ENCODE data around the gene MICAL2.

The MICAL2 gene

DNA sequence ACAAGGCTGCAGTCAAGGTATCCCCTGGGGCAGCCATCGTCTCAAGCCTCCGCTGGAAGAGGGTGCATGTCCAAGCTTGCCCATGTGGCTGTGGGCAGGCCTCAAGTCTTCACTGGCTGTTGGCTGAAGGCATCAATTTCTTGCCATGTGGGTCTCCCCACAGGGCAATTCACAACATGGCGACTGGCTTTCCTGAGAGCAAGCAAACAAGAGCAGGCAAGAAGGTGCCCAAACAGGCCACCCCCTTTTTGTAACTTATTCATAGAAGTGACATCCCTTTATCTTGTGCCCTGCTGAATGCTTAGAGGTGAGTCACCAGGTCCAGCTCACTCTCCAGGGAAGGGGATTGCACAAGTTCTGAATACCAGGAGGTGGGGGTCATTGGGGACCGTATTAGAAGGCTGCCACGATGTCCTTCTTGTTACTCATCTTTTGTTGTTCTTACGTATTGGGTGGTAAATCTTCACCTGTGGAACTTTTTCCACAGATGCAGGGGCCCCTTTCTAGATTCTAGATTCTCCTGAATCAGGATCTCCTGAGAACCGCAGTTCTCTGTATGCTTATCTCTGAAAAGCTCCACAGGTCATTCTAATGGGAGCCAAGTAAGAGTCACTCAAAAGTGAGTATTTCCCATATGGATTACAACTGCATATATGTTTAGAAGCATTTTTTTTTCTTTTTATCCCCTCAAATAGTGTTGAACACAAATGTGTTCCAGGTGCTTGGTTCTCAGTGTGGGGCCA lies 44.2 kb upstream of the MICAL2 start:
- Histone ChIP-seq H3K36me3 (no peaks in the 10 kb centered on the region), H3K4me3 (ENCODE audit: low read depth, low read length) (no peak overlapping the region), H3K27me3 (ENCODE audit: insufficient read depth, low read depth, severe bottlenecking) (no peaks in the 10 kb centered on the region), H3K27ac (no peak overlapping the region), H3K9me3 (ENCODE audit: severe bottlenecking) (no peaks in the 10 kb centered on the region)
- TF ChIP-seq, protein P1, sequence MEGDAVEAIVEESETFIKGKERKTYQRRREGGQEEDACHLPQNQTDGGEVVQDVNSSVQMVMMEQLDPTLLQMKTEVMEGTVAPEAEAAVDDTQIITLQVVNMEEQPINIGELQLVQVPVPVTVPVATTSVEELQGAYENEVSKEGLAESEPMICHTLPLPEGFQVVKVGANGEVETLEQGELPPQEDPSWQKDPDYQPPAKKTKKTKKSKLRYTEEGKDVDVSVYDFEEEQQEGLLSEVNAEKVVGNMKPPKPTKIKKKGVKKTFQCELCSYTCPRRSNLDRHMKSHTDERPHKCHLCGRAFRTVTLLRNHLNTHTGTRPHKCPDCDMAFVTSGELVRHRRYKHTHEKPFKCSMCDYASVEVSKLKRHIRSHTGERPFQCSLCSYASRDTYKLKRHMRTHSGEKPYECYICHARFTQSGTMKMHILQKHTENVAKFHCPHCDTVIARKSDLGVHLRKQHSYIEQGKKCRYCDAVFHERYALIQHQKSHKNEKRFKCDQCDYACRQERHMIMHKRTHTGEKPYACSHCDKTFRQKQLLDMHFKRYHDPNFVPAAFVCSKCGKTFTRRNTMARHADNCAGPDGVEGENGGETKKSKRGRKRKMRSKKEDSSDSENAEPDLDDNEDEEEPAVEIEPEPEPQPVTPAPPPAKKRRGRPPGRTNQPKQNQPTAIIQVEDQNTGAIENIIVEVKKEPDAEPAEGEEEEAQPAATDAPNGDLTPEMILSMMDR (IDR thresholded peaks at IDR 0.05; ENCODE audit: low read depth, low read length), result no peak
- DNase-seq, result no peak

DNA sequence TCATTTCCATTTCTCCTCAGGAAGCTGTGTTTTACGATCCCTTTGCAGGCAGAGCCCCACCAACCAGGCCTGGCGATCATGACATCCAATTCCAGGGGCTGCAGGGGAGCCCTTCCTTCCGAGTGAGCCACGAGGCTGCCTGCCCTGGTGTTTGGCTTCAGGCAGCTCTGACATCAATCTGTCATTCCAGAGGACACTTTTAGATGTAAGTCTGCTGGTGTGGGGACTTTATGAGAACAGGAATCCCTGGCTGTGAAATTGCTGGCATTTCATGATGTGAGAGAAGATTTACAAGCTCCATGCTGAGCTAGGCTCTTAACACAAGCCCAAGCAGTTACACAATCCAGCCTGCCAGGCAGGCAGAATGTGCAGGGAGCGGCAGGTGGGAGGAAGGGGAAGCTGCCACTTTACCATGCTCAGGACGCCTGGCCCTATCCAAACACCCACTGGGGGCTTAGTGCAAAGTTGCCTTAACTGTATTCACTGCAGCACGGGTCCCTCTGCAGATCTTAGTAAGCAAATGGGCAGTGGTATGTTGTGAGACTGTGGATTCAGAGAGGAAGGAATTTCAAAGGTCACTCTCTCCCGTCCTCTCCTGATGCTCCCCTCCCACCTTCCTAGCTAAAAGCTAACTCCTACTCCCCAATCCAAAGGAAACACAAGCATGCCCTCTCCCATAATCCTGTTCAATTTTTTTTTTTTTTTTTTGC lies 43.4 kb upstream of the MICAL2 start:
- Histone ChIP-seq H3K9me3 (ENCODE audit: severe bottlenecking) (no peaks in the 10 kb centered on the region), H3K4me3 (ENCODE audit: low read depth, low read length) (no peak overlapping the region), H3K36me3 (no peaks in the 10 kb centered on the region), H3K27ac (no peak overlapping the region), H3K27me3 (ENCODE audit: insufficient read depth, low read depth, severe bottlenecking) (no peaks in the 10 kb centered on the region)
- TF ChIP-seq, protein P1 (IDR thresholded peaks at IDR 0.05; ENCODE audit: low read depth, low read length), result no peak
- DNase-seq, result no peak

DNA sequence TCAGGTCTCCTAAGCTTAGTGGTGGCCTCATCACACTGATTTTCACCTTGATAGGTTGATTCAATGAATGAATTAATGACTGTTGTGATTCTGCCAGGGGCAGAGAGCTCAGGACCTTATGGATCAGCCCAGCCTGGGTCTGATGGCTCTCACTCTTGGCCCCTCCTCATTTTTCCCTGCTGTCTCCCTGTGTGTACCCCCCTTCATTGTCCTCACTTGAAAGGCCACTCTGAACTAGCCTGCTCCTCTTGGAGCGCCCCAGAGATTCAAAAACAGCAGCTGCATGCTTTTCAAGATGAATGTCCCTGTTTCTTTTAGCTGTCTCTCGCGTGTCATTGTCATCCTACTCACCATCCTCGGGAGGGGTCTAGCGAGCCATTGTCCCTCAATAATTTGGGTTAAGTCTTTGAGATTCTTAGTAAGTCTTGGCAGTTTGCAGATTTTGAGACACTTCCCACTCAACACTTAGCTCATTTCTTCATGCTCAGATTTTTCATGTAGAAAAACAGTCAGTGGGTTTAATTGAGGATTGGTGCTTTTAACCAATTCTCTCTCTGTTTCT lies 42.5 kb upstream of the MICAL2 start:
- Histone ChIP-seq H3K27ac (no peak overlapping the region), H3K4me3 (ENCODE audit: low read depth, low read length) (no peak overlapping the region), H3K36me3 (no peaks in the 10 kb centered on the region), H3K9me3 (ENCODE audit: severe bottlenecking) (no peaks in the 10 kb centered on the region), H3K27me3 (ENCODE audit: insufficient read depth, low read depth, severe bottlenecking) (no peaks in the 10 kb centered on the region)
- DNase-seq, result no peak
- TF ChIP-seq, protein P1 (IDR thresholded peaks at IDR 0.05; ENCODE audit: low read depth, low read length), result no peak

DNA sequence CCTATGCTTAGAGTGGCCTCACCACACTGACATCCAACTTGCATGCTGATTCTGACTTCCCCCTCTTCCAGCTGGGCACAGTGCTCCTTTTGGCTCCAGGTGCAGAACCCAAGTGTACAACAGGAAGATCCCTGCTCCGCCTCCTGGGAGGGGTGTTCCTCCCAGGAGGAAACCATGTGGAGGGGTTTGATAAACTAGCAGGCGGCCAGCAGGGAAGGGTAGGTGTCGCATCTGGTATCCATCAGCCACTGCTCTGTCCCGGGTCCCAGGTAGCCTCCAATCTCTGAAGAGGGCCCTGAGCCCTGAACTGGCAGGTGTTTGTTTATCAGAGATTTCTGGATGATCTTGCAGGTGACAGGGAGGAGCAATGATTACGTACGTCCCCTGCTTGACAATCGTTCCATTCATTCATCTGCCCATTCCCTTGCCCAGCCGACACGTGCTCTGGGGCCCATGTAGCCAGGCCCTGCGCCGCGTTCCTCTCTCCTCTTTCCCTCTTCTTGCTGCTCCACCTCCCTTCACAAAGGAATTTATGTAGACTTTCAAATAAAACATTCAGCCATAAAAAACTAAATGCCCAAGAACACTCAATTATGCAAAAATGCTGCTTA lies 41.2 kb upstream of the MICAL2 start:
- Histone ChIP-seq H3K36me3 (no peaks in the 10 kb centered on the region), H3K4me3 (ENCODE audit: low read depth, low read length) (no peak overlapping the region), H3K27ac (no peak overlapping the region), H3K27me3 (ENCODE audit: insufficient read depth, low read depth, severe bottlenecking) (no peaks in the 10 kb centered on the region), H3K9me3 (ENCODE audit: severe bottlenecking) (no peaks in the 10 kb centered on the region)
- no peak for DNase-seq
- TF ChIP-seq, protein P1 (IDR thresholded peaks at IDR 0.05; ENCODE audit: low read depth, low read length), result no peak

DNA sequence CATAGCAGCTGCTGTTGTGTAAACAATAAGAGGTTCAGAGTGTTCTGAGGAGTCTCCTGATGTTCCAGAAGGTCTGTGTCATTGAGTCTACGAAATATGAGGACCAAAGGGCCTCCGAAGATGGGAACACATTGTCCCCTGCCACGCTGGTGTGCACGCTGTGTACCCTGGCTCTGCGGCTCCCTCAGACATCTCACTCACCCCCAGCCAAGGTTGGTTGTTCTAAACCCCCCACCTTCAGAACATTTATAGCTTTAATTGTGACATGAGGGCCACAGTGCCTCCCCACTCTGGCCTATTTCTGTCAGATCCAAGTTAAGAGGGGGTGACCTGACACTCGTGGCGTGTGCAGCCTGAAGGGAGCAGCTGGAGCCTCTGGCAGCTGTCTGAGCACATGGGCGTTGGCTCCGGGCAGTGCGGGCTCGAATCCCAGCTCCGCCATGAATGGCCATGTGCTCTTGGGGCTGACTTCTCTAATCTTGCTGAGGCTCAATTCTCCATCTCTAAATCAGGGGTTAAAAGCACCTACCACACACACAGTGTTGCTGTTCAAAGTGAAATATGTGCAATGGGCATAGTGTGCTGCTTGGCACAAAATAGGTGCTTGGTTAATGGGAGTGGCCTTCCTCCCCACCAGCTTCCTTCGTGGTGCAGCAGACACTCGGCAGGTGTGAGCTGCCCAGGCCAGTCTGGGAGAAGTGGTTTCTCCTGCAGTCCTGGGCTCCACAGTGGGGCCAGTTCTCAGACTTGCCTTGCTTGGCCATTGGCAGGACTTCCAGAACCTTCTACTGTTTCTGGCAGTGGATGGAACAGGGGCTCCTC lies 39.7 kb upstream of the MICAL2 start:
- H3K4me3 ChIP-seq (ENCODE audit: low read depth, low read length), result no peak overlapping the region
- no peaks in the 10 kb centered on the region for H3K36me3 ChIP-seq
- H3K27ac ChIP-seq, result no peak overlapping the region
- TF ChIP-seq, protein P1 (IDR thresholded peaks at IDR 0.05; ENCODE audit: low read depth, low read length), result no peak
- DNase-seq, result no peak
- no peaks in the 10 kb centered on the region for H3K9me3 ChIP-seq (ENCODE audit: severe bottlenecking)
- no peaks in the 10 kb centered on the region for H3K27me3 ChIP-seq (ENCODE audit: insufficient read depth, low read depth, severe bottlenecking)

All from WERI-Rb-1 (cell line).